Glutamatergic neuron (in vitro differentiated cells): ENCODE data around the gene HPSE2. TPM values are rescaled to one million over a fixed set of nuclear protein-coding genes. Genes with fewer than 3 reads are reported as not detected.

Source experiments
- DNase-seq: peaks from one replicate; pipeline ENCODE4 v3.0.0; 2022
- H3K27ac Mint-ChIP-seq: one replicate; pipeline ENCODE4 v1.8.0; 2020; ENCODE audit warnings: mild to moderate bottlenecking, mixed read lengths, inconsistent platforms; ENCODE audit not compliant: unreplicated experiment
- H3K27me3 Mint-ChIP-seq: one replicate; pipeline ENCODE4 v1.8.0; 2020; ENCODE audit warnings: mild to moderate bottlenecking, moderate library complexity, mixed read lengths, inconsistent platforms; ENCODE audit not compliant: unreplicated experiment
- H3K36me3 Mint-ChIP-seq: one replicate; pipeline ENCODE4 v1.8.0; 2020; ENCODE audit warnings: mild to moderate bottlenecking, mixed read lengths, inconsistent platforms; ENCODE audit not compliant: unreplicated experiment
- H3K4me1 Mint-ChIP-seq: one replicate; pipeline ENCODE4 v1.8.0; 2020; ENCODE audit warnings: mild to moderate bottlenecking, low read depth, mixed read lengths, inconsistent platforms; ENCODE audit not compliant: unreplicated experiment
- H3K4me3 Mint-ChIP-seq: one replicate; pipeline ENCODE4 v1.8.0; 2020; ENCODE audit warnings: mild to moderate bottlenecking, mixed read lengths, inconsistent platforms; ENCODE audit not compliant: unreplicated experiment
- H3K9me3 Mint-ChIP-seq: one replicate; pipeline ENCODE4 v1.8.0; 2020; ENCODE audit warnings: mild to moderate bottlenecking, moderate library complexity, mixed read lengths, inconsistent platforms; ENCODE audit not compliant: unreplicated experiment
- CTCF ChIP-seq: fragments of 200-600 bp; sonication (generic); IDR thresholded peaks from one replicate; pipeline ENCODE4 v1.5.0; 2021; ENCODE audit not compliant: partially characterized antibody, unreplicated experiment
- total RNA-seq: library from RNA; stranded (reverse); fragmentation: NEBNext Ultra II Directional; extraction: Animal tissue kit (Norgen Biotek cat#: 25700); gene quantifications from one replicate; pipeline ENCODE4 v1.2.1, GENCODE V29; 2021; ENCODE audit not compliant: unreplicated experiment

The HPSE2 gene
- total RNA-seq, 1 donor from 2014 or later, result not detected

- Mint-ChIP-seq H3K4me1 (no peaks in the 10 kb centered on the region), H3K36me3 (no peaks in the 10 kb centered on the region), H3K4me3 (no peak overlapping the region), H3K9me3 (no peaks in the 10 kb centered on the region), H3K27me3 (peaks cover 1% of the 10 kb centered on the region), H3K27ac (no peak overlapping the region)
- no peak for TF ChIP-seq CTCF
- DNase-seq, result no peak
These were observed 420.4 kb downstream of the HPSE2 start for GRCh38 chr10:98815039-98815885.

GRCh38 chr10:98814470-98814869 is 421.2 kb downstream of the HPSE2 start:
- Mint-ChIP-seq H3K27ac (no peak overlapping the region), H3K36me3 (no peaks in the 10 kb centered on the region), H3K9me3 (no peaks in the 10 kb centered on the region), H3K4me3 (no peak overlapping the region), H3K27me3 (peaks cover 1% of the 10 kb centered on the region), H3K4me1 (no peaks in the 10 kb centered on the region)
- no peak for TF ChIP-seq CTCF
- DNase-seq, result no peak

- H3K36me3 Mint-ChIP-seq, result no peaks in the 10 kb centered on the region
- H3K4me3 Mint-ChIP-seq, result no peak overlapping the region
- peaks cover 1% of the 10 kb centered on the region for H3K27me3 Mint-ChIP-seq
- no peak overlapping the region for H3K27ac Mint-ChIP-seq
- no peaks in the 10 kb centered on the region for H3K9me3 Mint-ChIP-seq
- no peak for DNase-seq
- TF ChIP-seq CTCF, result no peak
- H3K4me1 Mint-ChIP-seq, result no peaks in the 10 kb centered on the region
These were observed 427.3 kb downstream of the HPSE2 start for GRCh38 chr10:98808282-98808892.

GRCh38 chr10:98800263-98800662 is 435.4 kb downstream of the HPSE2 start:
- no peak overlapping the region for H3K4me3 Mint-ChIP-seq
- DNase-seq, result no peak
- H3K36me3 Mint-ChIP-seq, result no peaks in the 10 kb centered on the region
- no peak for TF ChIP-seq CTCF
- no peaks in the 10 kb centered on the region for H3K27me3 Mint-ChIP-seq
- H3K9me3 Mint-ChIP-seq, result no peaks in the 10 kb centered on the region
- no peaks in the 10 kb centered on the region for H3K4me1 Mint-ChIP-seq
- H3K27ac Mint-ChIP-seq, result no peak overlapping the region

- Mint-ChIP-seq H3K9me3 (no peaks in the 10 kb centered on the region), H3K4me3 (no peak overlapping the region), H3K36me3 (no peaks in the 10 kb centered on the region), H3K4me1 (no peaks in the 10 kb centered on the region), H3K27me3 (no peaks in the 10 kb centered on the region), H3K27ac (no peak overlapping the region)
- TF ChIP-seq CTCF, result no peak
- DNase-seq, result no peak
These were observed 440.2 kb downstream of the HPSE2 start for GRCh38 chr10:98795467-98795866.
